Astrocyte of the hippocampus (primary cell): ENCODE results near the gene RNU11.
A peak's percentile ranks its signal among the peaks of the same experiment; 100 is the strongest.
"Not testable (repeated sequence)": the region's sequence is repeated elsewhere in the genome, so short reads cannot be mapped to it uniquely, and the experiment has no call there.

ENCODE experiments used
- DNase-seq: peaks from one replicate; pipeline ENCODE4 v3.0.0; 2011; ENCODE audit warnings: low read depth, low spot score

Gene RNU11

GRCh38 chr1:28663871-28664470 lies 15.6 kb downstream of the RNU11 start:
- DNase-seq: no peak

- DNase-seq: no peak
Observed at GRCh38 chr1:28666806-28667205, 18.4 kb downstream of the RNU11 start.

- peak; percentile 95 for DNase-seq
Observed at GRCh38 chr1:28668191-28668955, 20.0 kb downstream of the RNU11 start, which contains the start of gene GMEB1. Gene GMEB1, plus strand, starts transcription at chr1:28668784. Its CDS starts 14,829 bp downstream, at chr1:28683613.

- DNase-seq: peak; percentile 70
Observed at GRCh38 chr1:28668956-28669723, 20.7 kb downstream of the RNU11 start.

- DNase-seq: no peak
Observed at GRCh38 chr1:28671254-28671780, 22.9 kb downstream of the RNU11 start.

GRCh38 chr1:28672971-28673370 lies 24.6 kb downstream of the RNU11 start:
- not testable (repeated sequence) for DNase-seq

GRCh38 chr1:28675924-28676257 lies 27.5 kb downstream of the RNU11 start:
- DNase-seq: no peak

GRCh38 chr1:28680151-28680550 lies 31.8 kb downstream of the RNU11 start:
- no peak for DNase-seq

- DNase-seq: no peak
Observed at GRCh38 chr1:28682840-28683239, 34.4 kb downstream of the RNU11 start.

GRCh38 chr1:28684937-28685336 lies 36.5 kb downstream of the RNU11 start:
- DNase-seq: no peak

- DNase-seq: not testable (repeated sequence)
Observed at GRCh38 chr1:28691627-28692026, 43.2 kb downstream of the RNU11 start.
